HG03196 (cell line): ENCODE data around the gene PRELP.
"Not testable (repeated sequence)": the region's sequence is repeated elsewhere in the genome, so short reads cannot be mapped to it uniquely, and the experiment has no call there.

ENCODE experiments used
- ATAC-seq: cut with Tn5 transposase; IDR thresholded peaks from one replicate; pipeline ENCODE4 v1.9.1; 2021; ENCODE audit not compliant: unreplicated experiment

PRELP gene

GRCh38 chr1:203475012-203475981 is at the start of gene PRELP:
TSS of gene PRELP (plus strand) at chr1:203475806. CDS start at chr1:203483185, 7,379 bp downstream.
- ATAC-seq: no peak

DNA sequence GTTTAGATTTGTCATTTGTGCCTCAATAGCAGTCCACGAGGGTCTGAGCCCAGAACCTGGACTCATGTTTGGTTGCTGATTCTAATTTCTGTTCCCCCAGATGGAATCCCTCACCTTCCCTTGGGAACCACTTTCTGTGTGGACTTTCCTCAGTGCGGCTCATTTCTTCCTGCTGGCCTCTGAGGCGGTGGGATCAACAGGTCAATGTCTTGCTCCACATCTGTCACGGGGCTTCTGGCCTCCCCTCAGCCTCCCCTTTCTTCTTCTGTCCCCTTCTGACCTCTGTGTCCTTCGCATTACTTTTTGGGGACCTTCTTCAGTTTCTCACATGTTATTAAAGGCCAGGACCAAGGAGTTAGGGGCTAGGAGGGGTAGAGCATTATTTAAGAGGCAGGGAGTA is 49.2 kb upstream of the PRELP start:
- ATAC-seq: no peak

DNA sequence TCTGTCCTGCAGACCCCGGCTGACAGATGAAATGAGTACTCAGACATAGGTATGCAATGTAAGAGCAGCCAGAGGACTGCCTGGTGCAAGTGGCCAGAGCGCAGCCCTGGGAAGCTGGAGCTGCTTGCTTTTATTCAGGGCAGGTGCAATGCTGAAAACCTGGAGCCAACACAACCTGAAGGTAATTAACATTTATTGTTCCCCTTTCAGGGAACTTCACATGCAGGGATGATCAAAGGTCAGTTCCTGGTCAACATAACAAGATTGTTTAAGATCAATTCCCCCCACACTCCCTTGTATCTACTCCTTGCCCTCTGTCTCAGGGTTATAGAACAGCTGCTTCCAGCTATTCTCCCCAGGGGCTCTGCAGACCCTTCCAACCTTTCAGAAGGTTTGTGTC is 48.7 kb upstream of the PRELP start:
- no peak for ATAC-seq

DNA sequence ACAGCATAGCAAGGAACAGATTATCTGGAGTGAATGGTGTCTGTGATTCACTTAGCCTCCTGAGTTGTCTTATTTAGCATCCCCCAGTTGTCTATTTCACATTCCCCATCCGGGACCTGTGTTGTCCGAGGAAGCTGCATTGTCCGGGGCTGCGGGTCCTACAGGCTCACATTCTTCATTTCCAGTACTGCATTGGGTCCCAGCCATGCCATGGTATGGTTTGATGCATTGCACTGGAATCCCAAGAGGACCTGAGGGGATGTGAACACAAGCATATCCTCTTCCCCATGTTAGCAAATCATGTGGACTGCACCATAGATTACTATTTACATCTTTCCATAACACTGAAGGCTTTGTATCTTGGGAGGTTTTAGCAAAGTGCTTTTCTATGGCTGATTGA is 48.2 kb upstream of the PRELP start:
- no peak for ATAC-seq

- no peak for ATAC-seq
Measured at GRCh38 chr1:203428981-203429599, 46.5 kb upstream of the PRELP start.

- no peak for ATAC-seq
Measured at GRCh38 chr1:203435615-203436014, 40.0 kb upstream of the PRELP start.

DNA sequence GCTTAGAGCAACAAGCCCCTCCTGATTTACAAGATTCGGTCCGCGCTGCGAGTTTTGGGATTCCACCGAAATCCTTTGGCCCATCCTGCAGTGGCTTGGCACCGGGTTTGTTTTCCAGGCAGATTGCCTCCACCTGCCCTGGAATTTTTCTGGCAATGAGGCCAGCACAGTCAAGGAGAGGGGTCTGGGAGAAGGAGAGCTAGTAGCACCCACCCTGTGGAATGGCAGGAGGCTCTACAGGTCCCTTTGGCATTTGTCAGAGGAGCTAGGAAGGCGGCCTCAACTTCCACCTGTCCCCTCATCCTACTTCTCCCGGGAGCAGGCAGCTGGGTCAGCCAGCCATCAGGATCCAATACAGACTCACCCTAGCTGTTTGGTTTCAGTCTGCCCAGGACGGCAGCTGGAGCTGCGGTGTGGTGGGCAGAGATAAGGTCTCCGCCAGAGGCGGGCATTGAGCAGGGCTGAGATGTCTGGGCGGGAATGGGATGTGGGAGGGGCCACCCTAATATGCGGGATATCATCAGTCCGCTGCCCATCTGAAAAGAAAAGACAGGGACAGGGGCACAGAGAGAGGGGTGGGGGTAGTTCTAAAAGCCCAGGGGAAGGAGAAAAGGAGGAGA is 37.8 kb upstream of the PRELP start:
- no peak for ATAC-seq

DNA sequence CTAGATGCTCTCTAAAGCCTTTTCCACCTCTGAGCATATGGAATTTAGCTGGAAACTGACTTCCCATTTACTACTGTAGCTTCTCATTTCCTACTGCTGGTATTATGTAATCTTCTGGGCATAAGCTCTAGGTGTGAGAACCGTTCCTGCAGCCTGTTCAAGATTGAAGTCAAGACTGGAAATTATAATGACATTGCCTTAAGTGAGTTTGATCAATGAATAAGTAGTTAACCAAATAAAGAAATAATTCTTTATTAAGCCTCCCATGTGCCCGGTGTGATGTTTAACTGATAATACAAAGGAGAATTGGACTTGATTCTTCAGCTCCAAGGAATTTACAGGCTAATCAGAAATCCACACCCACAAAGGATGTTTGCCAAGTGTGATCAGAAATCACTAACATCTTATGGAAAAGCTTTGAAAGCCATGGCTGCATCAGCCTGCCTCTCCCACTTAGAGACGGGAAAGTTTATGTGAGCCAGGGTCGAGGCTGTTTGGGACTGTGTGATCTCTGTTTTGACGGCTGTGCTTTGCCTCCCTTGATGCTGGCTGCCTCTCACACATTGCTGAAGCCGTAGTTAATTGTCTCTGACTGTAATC is 36.4 kb upstream of the PRELP start:
- no peak for ATAC-seq

GRCh38 chr1:203440771-203441170 is 34.8 kb upstream of the PRELP start:
- no peak for ATAC-seq

GRCh38 chr1:203441766-203442165 is 33.8 kb upstream of the PRELP start:
- ATAC-seq: no peak

DNA sequence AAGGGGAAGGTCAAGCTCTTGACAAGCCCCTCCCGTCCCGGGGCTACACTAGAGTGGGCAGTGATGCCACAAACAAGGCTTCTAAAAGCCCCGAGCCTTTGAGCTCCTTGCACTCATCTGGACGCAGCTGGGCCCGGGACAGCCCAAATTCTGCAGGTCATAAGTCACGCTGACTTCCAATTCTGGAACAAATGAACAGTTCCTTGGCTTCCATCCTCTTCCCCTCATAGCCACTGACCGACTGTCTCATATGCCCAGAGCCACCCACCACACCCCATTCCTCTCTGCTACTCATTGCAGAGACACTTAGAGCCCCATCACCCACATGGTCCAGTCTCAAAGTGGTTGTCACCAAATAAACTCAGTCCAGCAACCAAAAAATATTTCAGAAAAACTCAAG is 32.8 kb upstream of the PRELP start:
- ATAC-seq: no peak

DNA sequence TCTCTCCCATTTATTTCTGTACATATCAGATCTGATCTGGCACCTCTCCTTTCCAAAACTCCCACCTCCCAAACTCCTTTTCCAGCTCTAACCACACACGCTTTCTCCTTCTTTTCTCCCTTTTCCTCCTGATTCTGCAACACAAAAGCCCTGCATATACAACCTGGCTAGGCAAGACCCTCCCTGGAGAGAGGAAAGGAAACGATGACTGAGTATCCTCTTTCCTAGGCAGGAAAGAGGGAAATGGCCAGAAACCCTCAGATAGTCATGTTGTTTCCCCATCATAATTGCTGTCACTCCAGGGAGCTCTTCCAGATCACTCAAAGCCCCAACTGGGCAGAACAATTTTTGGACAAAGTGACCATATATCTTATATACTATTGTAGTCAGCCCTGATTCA is 32.3 kb upstream of the PRELP start:
- ATAC-seq: no peak

DNA sequence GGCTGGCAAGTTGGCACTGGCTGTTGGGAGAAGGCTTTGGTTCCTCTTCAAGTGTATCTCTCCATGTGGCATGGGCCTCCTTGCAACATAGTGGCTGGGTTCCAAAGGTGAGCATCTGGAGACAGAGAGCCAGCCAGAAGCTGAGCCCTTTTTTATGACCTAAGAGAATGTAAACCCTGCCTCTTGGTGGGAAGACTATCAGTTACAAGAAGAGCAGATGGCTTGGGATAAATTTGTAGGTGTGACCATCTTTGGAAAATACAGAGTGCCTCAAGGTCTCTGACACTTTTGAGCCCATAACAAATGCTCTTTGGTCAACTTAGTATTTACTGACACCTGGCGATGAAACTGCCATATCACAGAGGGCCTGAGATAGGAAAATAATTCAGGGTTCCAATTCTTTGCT is 31.4 kb upstream of the PRELP start:
- no peak for ATAC-seq

DNA sequence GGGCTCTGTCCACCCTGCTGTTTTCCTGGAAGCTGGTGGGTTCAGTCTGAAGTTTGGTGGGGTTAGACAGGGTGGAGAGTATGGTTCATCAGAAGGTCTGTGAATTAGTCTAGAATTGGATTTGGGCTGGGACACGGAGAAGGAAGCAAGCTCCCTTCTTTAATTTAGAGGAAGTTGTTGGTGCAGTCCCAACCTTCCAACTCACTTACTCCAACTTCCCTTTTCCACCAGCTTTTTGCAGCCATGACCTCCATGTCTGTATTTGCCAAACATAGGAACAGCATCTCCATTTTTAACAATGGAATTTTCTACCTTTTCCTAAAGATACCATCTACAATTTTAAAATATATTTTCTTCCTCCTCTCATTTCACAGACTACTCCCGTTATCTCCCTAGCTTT is 28.5 kb upstream of the PRELP start:
- ATAC-seq: no peak

- not testable (repeated sequence) for ATAC-seq
Measured at GRCh38 chr1:203447598-203447997, 28.0 kb upstream of the PRELP start.

DNA sequence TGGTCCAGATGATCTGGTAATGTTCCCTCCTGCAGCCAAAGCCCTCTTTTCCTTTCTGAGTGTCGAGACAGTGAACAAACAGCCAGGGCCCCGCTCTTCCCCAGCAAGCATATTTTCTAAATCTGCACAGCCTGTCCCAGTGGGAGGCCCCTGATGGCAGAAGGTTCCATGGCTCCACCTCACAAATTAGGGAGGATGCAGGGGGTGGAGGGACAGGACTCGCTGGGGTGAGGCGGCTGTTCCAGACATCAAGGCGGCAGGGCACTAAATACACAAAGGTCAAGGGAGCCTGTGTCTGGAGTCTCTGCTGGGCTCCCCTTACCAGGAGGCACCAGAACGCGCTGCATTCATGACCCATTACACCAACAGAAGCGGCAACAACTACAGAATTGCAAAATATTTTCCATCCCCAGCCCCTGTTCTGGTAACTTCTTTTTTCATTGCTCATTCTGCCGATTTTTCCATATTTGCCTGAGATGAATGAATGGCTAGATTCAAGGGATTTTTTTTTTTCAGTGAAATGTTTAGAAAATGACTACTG is 27.0 kb upstream of the PRELP start:
- no peak for ATAC-seq

- ATAC-seq: no peak
Measured at GRCh38 chr1:203450001-203450400, 25.6 kb upstream of the PRELP start.

DNA sequence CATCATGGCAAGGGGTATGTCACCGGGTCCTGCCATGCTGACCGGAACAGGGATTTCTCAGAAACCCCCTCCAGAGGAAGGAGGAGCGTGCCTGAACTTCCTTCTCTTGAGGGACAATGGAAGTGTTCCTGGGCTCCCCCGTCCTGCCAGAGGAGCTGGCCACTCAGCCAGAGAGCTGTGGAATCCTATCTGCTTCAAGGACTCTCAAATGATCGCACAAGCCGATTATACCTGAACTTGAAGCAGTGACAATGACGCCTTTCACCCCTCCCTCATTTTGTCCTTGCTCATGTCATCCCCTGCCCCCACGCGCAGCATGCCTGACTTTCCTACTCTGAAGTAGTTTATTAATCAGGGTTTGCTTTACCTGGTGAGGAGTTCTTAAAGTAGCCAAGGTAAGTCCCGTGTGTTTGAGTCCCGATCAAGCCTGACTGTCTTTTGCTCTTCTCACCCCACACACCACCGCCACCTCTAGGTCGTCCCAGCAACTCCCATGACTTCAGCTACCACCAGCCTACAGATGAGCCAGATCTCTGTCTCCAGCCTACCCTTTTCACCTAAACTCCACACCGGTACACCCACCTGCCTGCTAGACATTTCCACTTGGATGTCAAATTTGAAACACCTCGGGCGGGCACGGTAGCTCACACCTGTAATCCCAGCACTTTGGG is 25.0 kb upstream of the PRELP start:
- ATAC-seq: no peak

DNA sequence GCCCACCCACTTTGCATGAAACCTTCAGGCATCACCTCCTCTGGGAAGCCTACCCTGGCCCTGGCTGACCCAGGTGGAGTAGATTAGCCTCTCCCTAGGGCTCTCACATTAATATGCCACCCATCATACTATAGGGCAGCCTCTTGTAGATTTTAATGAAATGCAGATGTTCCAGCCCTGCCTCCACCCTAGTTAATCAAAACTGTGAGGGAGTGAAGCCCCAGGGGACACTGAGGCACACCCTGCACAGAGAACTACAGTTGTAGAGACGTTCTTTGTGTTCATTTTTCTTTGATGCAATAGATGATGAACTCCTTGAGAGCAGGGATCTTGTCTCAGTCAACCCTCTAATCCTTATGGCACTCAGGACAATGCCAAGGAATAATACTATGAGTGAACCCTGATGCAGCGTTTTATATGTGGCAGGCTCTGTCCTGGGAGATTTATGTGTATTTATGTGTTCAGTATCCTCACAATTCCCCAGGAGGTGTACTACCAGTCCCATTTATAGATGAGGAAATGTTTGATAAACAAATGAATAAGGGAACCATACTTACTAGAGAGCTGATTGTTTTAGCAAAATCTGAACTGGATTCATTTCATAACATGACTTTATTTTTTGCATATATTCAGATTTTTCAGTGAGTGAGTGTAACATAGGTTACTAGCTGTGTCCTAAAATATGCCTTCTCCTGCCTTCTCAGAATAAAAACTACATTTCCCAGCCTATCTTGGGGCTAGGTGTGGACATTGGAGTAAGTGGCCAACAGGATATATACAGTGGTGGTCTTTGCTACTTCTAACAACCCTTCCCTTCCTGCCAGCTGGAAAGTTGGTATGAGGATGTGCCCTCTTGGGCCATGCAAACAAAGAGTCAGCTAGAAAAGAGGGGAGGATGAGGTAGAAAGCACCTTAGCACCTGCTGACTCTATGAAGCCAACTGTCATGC is 23.5 kb upstream of the PRELP start:
- no peak for ATAC-seq

GRCh38 chr1:203453016-203453415 is 22.6 kb upstream of the PRELP start:
- ATAC-seq: no peak
